SK-N-SH (cell line): ENCODE data around the gene ASAP2.

Experiments
- CTCF ChIP-seq: fragments of 200-600 bp; sonication (generic); IDR thresholded peaks from 2 replicates; pipeline ENCODE4 v1.6.1; 2017; ENCODE audit warnings: antibody characterized with exemption, mild to moderate bottlenecking, moderate library complexity
- FOXM1 ChIP-seq: IDR thresholded peaks from 2 replicates; pipeline ENCODE4 v1.4.0; 2012; ENCODE audit warnings: low read depth, mild to moderate bottlenecking
- RCOR1 ChIP-seq: fragments of 150-350 bp; IDR thresholded peaks from 2 replicates; pipeline ENCODE4 v1.6.1; 2017; ENCODE audit warnings: antibody characterized with exemption, low read length
- REST ChIP-seq: IDR thresholded peaks from 2 replicates; pipeline ENCODE4 v1.6.1; 2012; ENCODE audit warnings: mild to moderate bottlenecking, low read depth, low read length, moderate library complexity

GRCh38 chr2:9292426-9292825, 85.8 kb downstream of the ASAP2 start:
- TF ChIP-seq CTCF: no peak
- no peak for TF ChIP-seq RCOR1
- no peak for TF ChIP-seq FOXM1
- TF ChIP-seq REST: no peak
